Measurements from ENCODE around the gene NTRK1.
A peak's percentile ranks its signal among the peaks of the same experiment; 100 is the strongest.

The NTRK1 gene

GRCh38 chr1:156920233-156921052 lies 59.8 kb downstream of the NTRK1 start, which contains the start of gene LRRC71:
Gene LRRC71, plus strand, starts transcription at chr1:156920632. Its CDS starts 172 bp downstream, at chr1:156920804.
- DNase-seq (ENCODE audit: low spot score): peak; percentile 76
- peak; percentile 52 for TF ChIP-seq CTCF (IDR thresholded peaks at IDR 0.05; ENCODE audit: extremely low read depth, missing control alignments)

- no peak for TF ChIP-seq CTCF (IDR thresholded peaks at IDR 0.05; ENCODE audit: extremely low read depth, missing control alignments)
- DNase-seq (ENCODE audit: low spot score): no peak
Measured at GRCh38 chr1:156921053-156921529, 60.4 kb downstream of the NTRK1 start.

- DNase-seq (ENCODE audit: low spot score): no peak
Measured at GRCh38 chr1:156922986-156923669, 62.5 kb downstream of the NTRK1 start.

GRCh38 chr1:156923670-156924477 lies 63.2 kb downstream of the NTRK1 start:
- no peak for TF ChIP-seq CTCF (IDR thresholded peaks at IDR 0.05; ENCODE audit: extremely low read depth, missing control alignments)
- no peak for DNase-seq (ENCODE audit: low spot score)

More at GRCh38 chr1:156922986-156923669, 62.5 kb downstream of the NTRK1 start:
- no peak for TF ChIP-seq CTCF (IDR thresholded peaks at IDR 0.05; ENCODE audit: extremely low read depth, missing control alignments)

- TF ChIP-seq CTCF (IDR thresholded peaks at IDR 0.05; ENCODE audit: extremely low read depth, missing control alignments): no peak
- no peak for DNase-seq (ENCODE audit: low spot score)
Measured at GRCh38 chr1:156924478-156925153, 64.0 kb downstream of the NTRK1 start.

GRCh38 chr1:156925154-156926010 lies 64.7 kb downstream of the NTRK1 start:
- no peak for TF ChIP-seq CTCF (IDR thresholded peaks at IDR 0.05; ENCODE audit: extremely low read depth, missing control alignments)
- DNase-seq (ENCODE audit: low spot score): no peak

Measured in GM20000 (cell line).